Medulla oblongata (tissue), 1 donor: ENCODE measurements around the gene APBB2.
A peak's percentile ranks its signal among the peaks of the same experiment; 100 is the strongest.

Experiments used
- DNase-seq: peaks from one replicate; pipeline ENCODE4 v3.0.0-alpha.2; 2015; ENCODE audit errors: extremely low spot score

Gene APBB2

GRCh38 chr4:41136456-41136855, 77.9 kb downstream of the APBB2 start:
- DNase-seq = no peak

GRCh38 chr4:41135801-41136200, 78.5 kb downstream of the APBB2 start:
- no peak for DNase-seq

GRCh38 chr4:41134581-41134980, 79.8 kb downstream of the APBB2 start:
- DNase-seq = no peak

GRCh38 chr4:41133454-41134018, 80.8 kb downstream of the APBB2 start:
- DNase-seq = no peak

- no peak for DNase-seq
These were observed 82.2 kb downstream of the APBB2 start for GRCh38 chr4:41132055-41132683.

- DNase-seq = no peak
These were observed 84.4 kb downstream of the APBB2 start for GRCh38 chr4:41129936-41130440.

GRCh38 chr4:41129128-41129754, 85.1 kb downstream of the APBB2 start:
- no peak for DNase-seq

- DNase-seq = no peak
These were observed 88.6 kb downstream of the APBB2 start for GRCh38 chr4:41125558-41126311.

GRCh38 chr4:41124916-41125548, 89.3 kb downstream of the APBB2 start:
- DNase-seq = no peak

GRCh38 chr4:41122775-41123174, 91.6 kb downstream of the APBB2 start:
- no peak for DNase-seq

GRCh38 chr4:41122309-41122708, 92.0 kb downstream of the APBB2 start:
- no peak for DNase-seq

GRCh38 chr4:41121906-41122305, 92.4 kb downstream of the APBB2 start:
- no peak for DNase-seq

- DNase-seq = peak; percentile 74
These were observed 93.8 kb downstream of the APBB2 start for GRCh38 chr4:41120297-41121217.

GRCh38 chr4:41119867-41120295, 94.5 kb downstream of the APBB2 start:
- no peak for DNase-seq

GRCh38 chr4:41111791-41112190, 102.6 kb downstream of the APBB2 start:
- DNase-seq = no peak

- DNase-seq = no peak
These were observed 104.3 kb downstream of the APBB2 start for GRCh38 chr4:41110050-41110449.

GRCh38 chr4:41108481-41108880, 105.9 kb downstream of the APBB2 start:
- DNase-seq = no peak

GRCh38 chr4:41106694-41107419, 107.5 kb downstream of the APBB2 start:
- DNase-seq = no peak

GRCh38 chr4:41106081-41106480, 108.3 kb downstream of the APBB2 start:
- no peak for DNase-seq

- no peak for DNase-seq
These were observed 110.2 kb downstream of the APBB2 start for GRCh38 chr4:41104155-41104554.
